OCI-LY1 (cell line): Measurements from ENCODE around the gene REPS1.

Experiments used
- CTCF ChIP-seq: fragments of 200-600 bp; sonication (generic), shearing (Covaris generic); IDR thresholded peaks from 2 replicates; pipeline ENCODE4 v1.5.1; 2017; ENCODE audit warnings: mild to moderate bottlenecking, antibody characterized with exemption, low read length, moderate library complexity, mixed read lengths
- EZH2 ChIP-seq: fragments of 200-600 bp; sonication (generic), shearing (Covaris generic); IDR thresholded peaks from 2 replicates; pipeline ENCODE4 v1.8.0; 2017; ENCODE audit warnings: borderline replicate concordance, mixed run types, mild to moderate bottlenecking, antibody characterized with exemption, low read length, moderate library complexity, mixed read lengths

DNA sequence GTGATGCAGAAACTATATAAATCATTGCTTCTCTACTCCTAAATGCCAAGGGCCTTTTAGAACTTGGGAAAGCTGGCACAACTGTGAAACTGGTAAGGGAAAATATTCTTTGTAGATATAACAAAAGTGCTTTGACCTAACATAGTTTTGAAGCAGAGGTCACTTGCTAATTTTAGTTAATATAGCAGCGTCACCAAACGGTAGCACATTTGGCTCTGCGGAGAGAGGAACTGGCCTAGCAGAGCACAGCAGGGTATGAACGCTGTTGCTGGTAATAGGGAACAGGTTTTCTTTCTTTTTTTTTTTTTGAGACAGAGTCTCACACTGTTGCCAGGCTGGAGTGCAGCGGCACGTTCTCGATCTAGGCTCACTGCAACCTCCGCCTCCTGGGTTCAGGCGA lies 124.7 kb downstream of the REPS1 start:
- TF ChIP-seq CTCF (no peak), EZH2 (no peak)
